ENCODE data around the gene SLC38A4. TPM values are rescaled to one million over a fixed set of nuclear protein-coding genes. Genes with fewer than 3 reads are reported as not detected.

SLC38A4 gene
- total RNA-seq, 2 experiments from 2014 or later: not detected

GRCh38 chr12:46818642-46819041 lies 7.2 kb downstream of the SLC38A4 start:
- CTCF ChIA-PET: no interaction called here
- POLR2A ChIA-PET: no interaction called here

- ChIA-PET CTCF (no interaction called here), POLR2A (no interaction called here)
Observed at GRCh38 chr12:46815809-46816208, 10.0 kb downstream of the SLC38A4 start.

GRCh38 chr12:46814143-46814542 lies 11.7 kb downstream of the SLC38A4 start:
- CTCF ChIA-PET: no interaction called here
- POLR2A ChIA-PET: no interaction called here

- ChIA-PET CTCF (no interaction called here), POLR2A (no interaction called here)
Observed at GRCh38 chr12:46811185-46811584, 14.6 kb downstream of the SLC38A4 start.

- POLR2A ChIA-PET: no interaction called here
- CTCF ChIA-PET: no interaction called here
Observed at GRCh38 chr12:46808955-46809697, 16.7 kb downstream of the SLC38A4 start.

- CTCF ChIA-PET: no interaction called here
Observed at GRCh38 chr12:46808317-46808716, 17.5 kb downstream of the SLC38A4 start.

GRCh38 chr12:46804054-46804453 lies 21.7 kb downstream of the SLC38A4 start:
- CTCF ChIA-PET: no interaction called here
- POLR2A ChIA-PET: interaction anchor here (0.6 kb wide), 1 partner anchor 9 kb away, joined by 3 read pairs; no protein-coding TSS in a partner anchor

More at GRCh38 chr12:46808317-46808716, 17.5 kb downstream of the SLC38A4 start:
- POLR2A ChIA-PET: no interaction called here

- POLR2A ChIA-PET: interaction anchor here (0.6 kb wide), 1 partner anchor 9 kb away, joined by 3 read pairs; no protein-coding TSS in a partner anchor
- CTCF ChIA-PET: no interaction called here
Observed at GRCh38 chr12:46803517-46803916, 22.3 kb downstream of the SLC38A4 start.

- ChIA-PET POLR2A (no interaction called here), CTCF (no interaction called here)
Observed at GRCh38 chr12:46801293-46801692, 24.5 kb downstream of the SLC38A4 start.

GRCh38 chr12:46800160-46800559 lies 25.6 kb downstream of the SLC38A4 start:
- ChIA-PET CTCF (no interaction called here), POLR2A (no interaction called here)

GRCh38 chr12:46798648-46799047 lies 27.1 kb downstream of the SLC38A4 start:
- POLR2A ChIA-PET: no interaction called here
- CTCF ChIA-PET: no interaction called here

- ChIA-PET CTCF (no interaction called here), POLR2A (no interaction called here)
Observed at GRCh38 chr12:46798056-46798455, 27.7 kb downstream of the SLC38A4 start.

- ChIA-PET POLR2A (no interaction called here), CTCF (no interaction called here)
Observed at GRCh38 chr12:46795988-46796387, 29.8 kb downstream of the SLC38A4 start.

GRCh38 chr12:46794593-46795190 lies 31.1 kb downstream of the SLC38A4 start:
- CTCF ChIA-PET: interaction anchor here (0.7 kb wide), 1 partner anchor 11 kb away, joined by 3 read pairs; no protein-coding TSS in a partner anchor
- POLR2A ChIA-PET: interaction anchor here (0.6 kb wide), 1 partner anchor 9 kb away, joined by 3 read pairs; no protein-coding TSS in a partner anchor

GRCh38 chr12:46792925-46793324 lies 32.9 kb downstream of the SLC38A4 start:
- CTCF ChIA-PET: no interaction called here

GRCh38 chr12:46790066-46790465 lies 35.7 kb downstream of the SLC38A4 start:
- CTCF ChIA-PET: no interaction called here
- POLR2A ChIA-PET: no interaction called here

More at GRCh38 chr12:46792925-46793324, 32.9 kb downstream of the SLC38A4 start:
- POLR2A ChIA-PET: no interaction called here

GRCh38 chr12:46788072-46788887 lies 37.5 kb downstream of the SLC38A4 start:
- POLR2A ChIA-PET: interaction anchor here (0.6 kb wide), 1 partner anchor 1380 kb away, joined by 3 read pairs; no protein-coding TSS in a partner anchor

GRCh38 chr12:46787496-46788055 lies 38.2 kb downstream of the SLC38A4 start:
- POLR2A ChIA-PET: no interaction called here
- CTCF ChIA-PET: no interaction called here

More at GRCh38 chr12:46788072-46788887, 37.5 kb downstream of the SLC38A4 start:
- CTCF ChIA-PET: no interaction called here

- POLR2A ChIA-PET: no interaction called here
Observed at GRCh38 chr12:46786774-46787173, 39.0 kb downstream of the SLC38A4 start.

GRCh38 chr12:46785382-46785781 lies 40.4 kb downstream of the SLC38A4 start:
- ChIA-PET CTCF (no interaction called here), POLR2A (no interaction called here)

More at GRCh38 chr12:46786774-46787173, 39.0 kb downstream of the SLC38A4 start:
- CTCF ChIA-PET: no interaction called here

Measured in activated CD8-positive, alpha-beta memory T cell treated with anti-CD3 and anti-CD28 coated beads for 36 hours (primary cell).